ENCODE data around the gene RPL10.
A peak's percentile ranks its signal among the peaks of the same experiment; 100 is the strongest.

Gene RPL10

GRCh38 chrX:154433605-154434004, 35.4 kb downstream of the RPL10 start:
- DNase-seq, result no peak

DNA sequence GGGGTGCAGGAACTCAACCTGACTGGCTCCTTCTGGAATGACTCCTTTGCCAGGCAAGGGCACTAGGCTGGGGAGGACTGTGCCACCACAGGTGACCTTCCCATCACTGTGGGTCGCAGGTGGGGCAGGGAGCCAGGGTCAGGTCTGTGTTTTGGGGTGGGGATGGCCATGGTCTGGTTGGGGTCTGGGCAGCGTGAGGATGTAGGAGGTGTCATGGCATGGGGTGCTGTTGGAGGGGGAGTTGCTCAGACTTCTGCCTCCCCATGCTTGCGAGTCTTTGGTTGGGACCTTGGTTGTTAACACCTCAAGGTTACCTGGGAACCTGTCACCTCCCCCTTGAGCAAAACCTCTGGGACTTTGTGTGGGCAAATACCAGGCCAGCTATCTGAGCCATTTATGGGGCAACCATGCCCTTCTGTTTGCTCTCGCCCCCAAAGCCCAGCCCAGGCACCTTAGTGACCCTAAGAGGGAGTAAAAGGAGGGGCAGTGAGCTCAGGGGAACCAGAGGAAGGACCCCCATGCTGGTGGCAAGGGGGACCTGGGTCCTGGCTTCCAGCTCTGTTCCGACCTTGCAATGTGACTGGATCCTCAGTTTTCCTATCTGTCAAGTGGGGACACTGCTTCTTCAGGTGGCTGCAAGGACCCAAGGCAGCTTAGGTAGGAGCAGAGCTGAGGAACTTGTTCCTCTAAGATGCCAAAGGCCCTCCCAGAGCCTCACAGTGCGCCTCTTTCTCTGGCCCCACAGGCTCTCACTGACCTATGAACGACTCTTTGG, 36.4 kb downstream of the RPL10 start:
- DNase-seq, result no peak

DNA sequence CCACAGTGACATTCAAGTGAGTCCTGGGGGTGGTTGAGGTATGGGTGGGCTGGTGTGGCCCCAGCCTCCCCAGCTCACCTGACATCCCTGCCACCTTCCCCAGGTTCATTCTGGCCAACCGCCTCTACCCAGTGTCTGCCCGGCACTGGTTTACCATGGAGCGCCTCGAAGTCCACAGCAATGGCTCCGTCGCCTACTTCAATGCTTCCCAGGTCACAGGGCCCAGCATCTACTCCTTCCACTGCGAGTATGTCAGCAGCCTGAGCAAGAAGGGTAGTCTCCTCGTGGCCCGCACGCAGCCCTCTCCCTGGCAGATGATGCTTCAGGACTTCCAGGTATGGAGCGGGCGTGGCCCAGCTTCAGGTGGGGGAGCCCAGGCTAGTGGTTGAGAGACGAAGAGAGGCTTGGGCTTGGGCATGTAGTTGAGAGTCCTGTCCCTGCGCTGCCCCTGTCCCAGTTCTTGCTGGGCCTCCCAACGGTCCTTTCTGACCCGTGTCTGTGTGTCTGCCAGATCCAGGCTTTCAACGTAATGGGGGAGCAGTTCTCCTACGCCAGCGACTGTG, 37.1 kb downstream of the RPL10 start:
- no peak for DNase-seq

GRCh38 chrX:154436374-154436982, 38.3 kb downstream of the RPL10 start:
- DNase-seq, result peak; percentile 21 to 36

GRCh38 chrX:154436983-154437752, 39.0 kb downstream of the RPL10 start, which contains the start of gene GDI1:
Gene GDI1 (plus strand): TSS chrX:154437154. CDS start chrX:154437255, 101 bp downstream.
- peak in 1 of 2 experiments; percentile 34 for DNase-seq

GRCh38 chrX:154437971-154438893, 40.1 kb downstream of the RPL10 start:
- DNase-seq, result no peak

- no peak for DNase-seq
These were observed 41.7 kb downstream of the RPL10 start for GRCh38 chrX:154439841-154440240.

DNA sequence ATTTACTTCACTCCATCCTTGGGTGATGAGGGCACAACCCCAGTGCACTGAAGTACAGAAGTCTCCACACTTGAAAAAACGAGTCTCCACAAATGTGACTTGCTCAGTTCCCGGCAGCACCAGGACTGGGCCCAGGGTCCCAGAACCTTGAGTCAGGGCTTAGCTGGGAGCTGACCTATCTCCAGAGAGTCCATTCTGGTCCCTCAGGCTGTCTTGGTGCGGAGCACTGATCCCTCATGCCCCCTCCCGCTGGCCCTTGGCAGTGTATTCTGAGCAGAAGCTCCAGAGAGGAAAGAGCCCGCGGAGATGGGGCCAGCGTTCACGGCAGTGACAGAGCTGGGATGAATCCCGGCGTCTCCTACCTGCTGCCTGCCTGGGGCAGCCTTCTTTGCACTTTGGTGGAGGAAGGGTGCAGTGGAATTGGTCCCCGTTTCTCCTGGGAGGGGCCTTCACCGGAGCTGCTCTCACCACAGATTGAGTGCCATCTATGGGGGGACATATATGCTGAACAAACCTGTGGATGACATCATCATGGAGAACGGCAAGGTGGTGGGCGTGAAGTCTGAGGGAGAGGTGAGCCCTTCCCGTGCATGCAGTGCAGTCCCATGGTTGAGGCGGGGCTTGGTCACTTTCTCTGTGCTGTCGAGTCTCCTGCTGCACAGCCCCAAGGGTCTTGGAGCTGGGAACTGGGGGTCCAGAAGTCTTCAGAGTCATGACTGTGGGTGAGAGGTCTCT, 42.6 kb downstream of the RPL10 start:
- no peak for DNase-seq

- no peak for DNase-seq
These were observed 43.4 kb downstream of the RPL10 start for GRCh38 chrX:154441564-154441963.

- no peak for DNase-seq
These were observed 44.0 kb downstream of the RPL10 start for GRCh38 chrX:154441984-154442707.

- no peak for DNase-seq
These were observed 45.3 kb downstream of the RPL10 start for GRCh38 chrX:154443479-154443910.

DNA sequence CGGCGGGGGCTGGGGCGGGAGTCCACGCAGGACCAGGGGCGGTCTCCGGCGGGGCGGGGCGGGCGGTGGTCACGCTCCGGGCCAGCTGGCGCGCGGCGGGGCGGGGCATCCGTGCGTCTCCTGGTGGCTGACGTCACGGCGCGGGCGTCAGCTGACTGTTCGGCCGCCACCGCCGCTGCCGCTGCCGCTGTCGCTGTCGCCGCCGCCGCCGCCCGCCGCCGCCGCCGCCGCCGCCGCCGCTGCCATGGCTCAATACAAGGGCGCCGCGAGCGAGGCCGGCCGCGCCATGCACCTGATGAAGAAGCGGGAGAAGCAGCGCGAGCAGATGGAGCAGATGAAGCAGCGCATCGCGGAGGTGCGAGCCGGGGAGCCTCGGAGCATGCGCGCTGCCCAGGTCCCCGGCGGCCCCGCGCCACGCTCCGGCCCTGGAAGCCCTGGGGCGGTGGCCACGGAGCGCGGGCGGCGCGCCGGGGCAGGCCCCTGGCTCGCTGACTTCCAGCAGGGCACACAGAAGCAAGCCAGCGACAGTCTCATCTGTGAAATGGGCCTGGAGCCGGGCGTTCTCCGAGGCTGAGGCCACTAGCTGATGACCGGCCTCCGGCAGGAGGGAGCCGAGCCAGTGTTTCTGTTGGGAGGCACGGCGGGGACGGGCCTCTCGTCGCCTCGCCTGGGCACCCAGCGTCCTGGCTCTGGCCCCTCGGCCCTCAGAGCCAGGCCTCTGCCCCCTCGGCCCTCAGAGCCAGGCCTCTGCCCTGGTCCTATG, 46.0 kb downstream of the RPL10 start, which contains the start of gene FAM50A:
Gene FAM50A, plus strand, starts transcription at position 150 of the 763 bp plus-strand sequence. Its CDS starts 95 bp downstream, at position 245.
- peak; percentile 36 to 46 for DNase-seq

DNA sequence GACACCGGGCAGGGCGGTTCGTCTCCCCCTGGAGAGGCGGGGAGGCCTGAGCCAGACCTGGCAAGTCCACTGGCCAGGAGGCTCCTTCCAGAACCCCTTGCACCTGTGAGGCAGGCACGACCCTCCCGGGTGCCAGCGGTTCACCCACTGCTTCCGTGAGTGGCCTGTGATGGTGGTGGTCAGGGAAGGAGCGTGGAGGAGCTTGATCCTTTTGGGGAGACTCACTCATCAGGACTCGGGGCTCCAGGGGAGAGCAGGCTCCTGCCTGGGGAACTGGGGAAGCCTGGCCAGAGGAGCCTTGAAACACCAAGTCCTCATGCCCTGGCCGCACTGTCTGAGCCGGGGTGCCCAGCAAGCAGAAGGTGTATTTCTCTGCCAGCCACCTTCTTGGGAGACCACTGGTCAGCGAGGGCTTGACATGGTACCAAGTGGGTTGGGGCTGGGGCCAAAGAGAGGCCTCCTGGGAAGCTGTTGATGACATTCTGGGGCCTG, 46.6 kb downstream of the RPL10 start:
- DNase-seq, result no peak

DNA sequence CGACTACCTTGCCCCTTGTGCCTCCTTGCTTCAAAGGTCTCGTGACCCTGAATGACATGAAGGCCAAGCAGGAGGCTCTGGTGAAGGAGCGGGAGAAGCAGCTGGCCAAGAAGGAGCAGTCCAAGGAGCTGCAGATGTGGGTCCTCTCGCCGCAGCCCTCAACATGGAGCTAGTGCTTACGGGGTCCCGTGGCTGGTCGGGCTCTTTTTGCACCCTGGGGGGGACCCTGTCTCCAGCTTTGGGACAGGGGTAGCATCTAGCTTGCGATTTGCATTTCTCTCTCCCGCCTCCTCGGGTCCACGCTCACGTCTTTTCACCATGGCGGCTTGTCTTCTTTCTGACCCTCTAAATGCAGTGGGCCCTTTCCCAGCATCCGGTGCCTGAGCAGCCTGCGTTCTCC, 47.6 kb downstream of the RPL10 start:
- no peak for DNase-seq

DNA sequence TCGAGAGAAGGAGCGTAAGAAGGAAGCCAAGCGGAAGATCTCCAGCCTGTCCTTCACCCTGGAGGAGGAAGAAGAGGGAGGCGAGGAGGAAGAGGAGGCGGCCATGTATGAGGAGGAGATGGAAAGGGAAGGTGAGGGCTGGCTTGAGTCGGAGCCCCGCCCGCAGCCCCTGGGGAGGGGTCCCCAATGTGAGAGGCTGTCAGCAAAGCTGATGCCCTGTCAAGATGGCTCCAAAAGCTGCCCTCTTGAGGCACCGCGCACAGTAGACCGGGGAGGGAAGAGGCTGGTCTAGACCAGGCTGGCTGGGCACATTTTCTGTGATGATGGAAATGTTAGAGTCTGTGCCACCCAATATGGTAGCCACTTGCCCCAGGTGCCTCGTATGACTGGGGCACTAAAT, 48.3 kb downstream of the RPL10 start:
- DNase-seq, result no peak

DNA sequence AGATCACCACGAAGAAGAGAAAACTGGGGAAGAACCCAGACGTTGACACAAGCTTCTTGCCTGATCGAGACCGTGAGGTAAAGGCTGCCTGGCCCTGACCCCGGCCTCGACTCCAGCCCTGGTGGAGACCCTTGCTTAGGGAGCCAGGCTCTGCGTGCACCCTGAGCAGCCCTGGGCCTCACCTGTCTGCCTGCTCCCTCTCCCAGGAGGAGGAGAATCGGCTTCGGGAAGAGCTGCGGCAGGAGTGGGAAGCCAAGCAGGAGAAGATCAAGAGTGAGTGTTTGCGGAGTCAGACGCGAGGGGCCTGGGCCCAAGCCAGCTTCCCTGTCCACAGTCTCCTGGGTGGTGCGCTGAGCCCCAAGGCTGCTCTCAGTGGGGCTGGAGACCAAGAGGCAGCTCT, 50.3 kb downstream of the RPL10 start:
- no peak for DNase-seq

- DNase-seq, result no peak
These were observed 51.4 kb downstream of the RPL10 start for GRCh38 chrX:154449618-154450017.

DNA sequence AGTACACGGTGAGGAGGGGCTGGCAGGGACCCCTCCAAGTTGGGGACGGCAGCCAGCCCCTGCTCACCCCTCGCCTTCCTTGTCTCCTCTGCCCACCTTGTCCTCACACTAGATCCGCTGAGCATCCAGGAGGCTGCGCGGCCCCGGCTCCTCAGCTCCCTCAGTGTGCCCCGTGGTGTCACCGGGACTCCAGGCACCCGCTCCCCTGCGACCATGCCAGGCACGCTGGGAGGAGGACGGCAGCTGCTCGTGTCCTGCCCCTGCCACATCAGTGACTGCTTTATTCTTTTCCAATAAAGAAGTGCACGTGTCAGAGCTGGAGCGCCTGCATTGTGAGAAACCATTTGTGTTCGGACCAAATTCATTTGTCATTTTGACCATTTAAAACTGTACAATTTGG, 52.1 kb downstream of the RPL10 start:
- no peak for DNase-seq
